SIG-M5 treated with dmso at 0.1 percent for 504 hours (cell line): ENCODE results near the gene OTUD5.

Experiments used
- DNase-seq: peaks from one replicate; lab custom pipeline; 2025; ENCODE audit not compliant: unreplicated experiment; lab: John Stamatoyannopoulos, UW

Gene OTUD5

DNA sequence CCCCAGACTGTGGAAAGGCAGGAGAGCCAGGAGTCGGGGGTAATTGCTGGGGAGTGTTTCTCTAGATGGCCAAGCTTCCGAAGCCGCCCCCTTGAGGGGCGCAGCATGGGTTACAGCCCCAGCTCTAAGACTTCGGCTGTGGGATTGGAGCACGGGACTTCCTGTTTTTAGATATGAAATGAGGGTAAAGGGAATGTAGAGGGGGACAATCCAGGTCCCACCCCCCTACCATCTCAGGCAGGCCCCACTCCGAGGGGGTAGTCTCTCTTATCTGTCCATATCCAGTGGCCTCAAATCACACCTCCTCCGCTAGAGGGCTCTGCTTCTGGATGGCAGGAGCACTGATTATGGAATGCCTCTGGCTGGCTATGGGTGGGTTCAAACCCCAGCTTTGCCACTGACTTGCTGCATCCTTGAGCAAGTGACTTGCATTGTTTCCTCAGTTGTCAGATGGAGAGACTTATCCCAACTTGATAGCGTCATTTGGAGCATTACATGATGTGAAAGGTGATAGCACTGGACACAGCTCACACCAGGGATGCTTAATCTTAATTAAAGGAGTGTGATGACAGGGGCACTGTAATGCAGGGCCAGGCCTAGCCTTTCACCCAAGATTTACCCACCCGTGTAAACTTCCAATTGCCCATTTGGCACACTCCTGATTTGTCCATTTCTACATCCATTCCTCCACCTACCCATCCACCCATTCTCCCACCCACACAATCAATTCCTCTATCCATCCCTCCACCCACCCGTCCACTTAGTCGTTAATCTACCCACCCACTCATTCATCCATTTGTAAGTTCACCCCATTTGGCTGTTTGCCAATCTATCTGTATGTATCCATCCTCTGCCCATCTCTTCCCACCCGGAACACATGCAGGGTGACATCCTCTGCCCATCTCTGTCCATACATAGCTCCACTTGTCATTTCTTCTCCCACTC is 15.1 kb upstream of the OTUD5 start:
- DNase-seq, result peak; percentile 39

DNA sequence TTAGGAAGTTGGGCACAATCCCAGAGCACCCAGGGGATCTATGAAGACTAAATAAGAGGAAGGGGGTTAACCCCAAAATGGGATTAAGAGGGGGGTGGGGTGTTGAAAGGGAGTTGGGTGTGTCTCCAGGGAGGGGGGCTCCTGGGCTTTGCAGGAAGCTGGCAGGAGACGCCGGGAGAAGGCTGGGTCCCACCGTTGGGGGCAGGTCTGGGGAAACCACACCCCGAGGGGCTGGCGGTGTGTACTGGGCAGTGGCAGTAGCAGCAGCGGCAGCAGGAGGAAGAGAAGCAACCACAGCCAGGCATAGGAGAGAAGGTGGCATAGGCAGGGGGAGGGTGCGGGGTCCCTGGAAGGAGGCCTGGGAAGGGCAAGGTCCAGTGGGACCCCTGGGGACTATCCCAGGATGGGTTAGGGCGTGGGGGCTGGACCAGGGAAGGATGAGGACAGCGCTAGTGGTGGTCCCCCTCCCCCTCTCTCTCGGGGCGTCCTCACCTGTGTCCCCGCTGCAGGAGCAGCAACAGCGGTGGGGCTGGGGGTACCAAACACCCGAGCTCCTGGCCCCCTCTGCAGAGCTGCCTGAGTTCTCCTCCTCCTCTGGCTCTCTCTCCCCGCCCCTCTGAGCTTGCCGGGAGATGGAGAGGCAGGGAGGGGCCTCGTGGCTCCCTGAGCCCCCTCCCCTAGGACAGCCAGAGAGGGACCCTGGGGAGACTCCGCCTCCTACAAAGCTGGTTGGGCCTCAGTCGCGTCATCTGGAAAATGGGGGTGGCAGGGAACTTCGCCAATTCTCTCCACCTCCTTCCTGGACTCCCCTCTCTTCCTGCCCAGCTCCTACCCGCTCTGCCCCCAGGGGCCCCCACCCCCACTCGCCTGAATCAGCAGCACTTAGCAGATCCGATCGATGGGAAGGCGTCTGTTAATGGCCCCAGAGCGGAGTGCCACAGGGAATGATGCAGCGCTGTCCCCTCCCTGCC is 14.1 kb upstream of the OTUD5 start, which contains the start of gene KCND1:
TSS of gene KCND1 (minus strand) at position 596 of the 971 bp plus-strand sequence. CDS start 1,573 bp downstream, outside the sequence.
- no peak for DNase-seq

DNA sequence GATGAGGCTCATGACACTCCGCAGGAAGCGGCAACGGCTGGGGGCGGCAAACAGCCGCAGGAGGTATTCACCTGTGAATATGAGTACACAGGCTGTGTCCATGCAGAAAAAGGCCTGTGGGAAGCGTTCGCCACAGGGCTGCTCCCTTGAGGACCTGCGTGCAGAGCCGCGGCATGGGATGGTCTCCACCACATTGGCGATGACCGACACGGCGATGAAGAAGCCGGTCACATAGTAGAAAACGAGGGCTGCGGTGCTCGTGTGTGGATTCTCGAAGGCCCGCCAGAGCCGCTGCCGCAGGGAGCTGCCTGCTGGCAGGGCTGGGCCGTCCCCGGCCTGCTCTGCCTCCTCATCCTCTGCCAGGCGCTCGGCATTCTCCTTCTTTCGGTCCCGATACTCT is 12.1 kb upstream of the OTUD5 start:
- DNase-seq, result no peak

DNA sequence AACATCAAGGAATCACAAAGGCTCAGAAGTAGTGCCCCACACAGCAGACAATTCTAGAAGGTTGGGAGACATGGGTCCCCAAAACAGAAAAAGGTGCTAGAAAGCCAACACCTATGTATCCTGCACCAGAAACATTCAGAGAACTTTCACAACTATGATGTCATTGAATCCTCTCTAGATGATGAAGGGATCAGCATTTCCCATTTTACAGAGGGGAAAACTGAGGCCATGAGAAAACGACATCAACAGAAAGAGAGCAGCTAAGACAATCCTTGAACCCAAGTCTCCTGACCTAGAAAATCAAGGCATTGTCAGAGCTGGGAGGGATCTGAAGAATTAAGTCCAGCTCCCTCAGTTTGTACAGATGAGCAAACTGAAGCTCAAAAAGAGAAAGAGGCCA is 11.0 kb upstream of the OTUD5 start:
- DNase-seq, result no peak

DNA sequence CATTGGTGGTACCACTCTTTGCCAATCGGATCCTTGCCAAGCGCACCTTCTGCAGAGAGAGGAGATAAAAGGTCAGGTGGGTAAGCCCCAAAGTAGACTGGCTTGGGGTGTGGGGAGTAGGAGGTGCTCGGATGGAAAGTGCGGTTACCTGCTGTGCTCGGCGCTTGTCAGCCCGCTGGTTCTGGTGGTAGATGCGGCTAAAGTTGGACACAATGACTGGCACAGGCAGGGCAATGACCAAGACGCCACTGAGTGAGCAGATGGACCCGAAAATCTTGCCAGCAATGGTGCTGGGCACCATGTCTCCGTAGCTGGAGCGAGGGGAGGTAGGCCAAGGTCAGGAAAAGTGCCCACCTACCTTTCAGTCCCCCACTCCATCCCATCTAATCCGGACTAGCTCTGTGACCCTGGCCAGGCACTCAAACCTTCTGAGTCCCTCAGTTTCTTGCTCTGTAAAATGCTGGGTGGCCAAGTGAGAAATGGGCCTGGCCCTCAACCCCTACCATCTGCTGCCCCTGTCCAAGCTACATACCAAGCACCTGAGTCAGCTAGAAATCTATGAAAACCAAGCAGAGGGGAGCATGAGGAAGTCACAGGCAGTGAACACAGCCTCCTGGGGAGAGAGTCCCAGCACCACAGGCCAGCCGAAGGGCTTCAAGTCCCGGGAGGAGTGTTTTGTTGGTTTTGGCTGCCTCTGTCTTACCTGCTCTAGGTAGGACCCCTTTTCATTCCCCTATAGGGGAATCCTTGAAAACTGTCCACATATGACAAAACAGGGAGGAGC is 9.6 kb upstream of the OTUD5 start:
- DNase-seq, result no peak

DNA sequence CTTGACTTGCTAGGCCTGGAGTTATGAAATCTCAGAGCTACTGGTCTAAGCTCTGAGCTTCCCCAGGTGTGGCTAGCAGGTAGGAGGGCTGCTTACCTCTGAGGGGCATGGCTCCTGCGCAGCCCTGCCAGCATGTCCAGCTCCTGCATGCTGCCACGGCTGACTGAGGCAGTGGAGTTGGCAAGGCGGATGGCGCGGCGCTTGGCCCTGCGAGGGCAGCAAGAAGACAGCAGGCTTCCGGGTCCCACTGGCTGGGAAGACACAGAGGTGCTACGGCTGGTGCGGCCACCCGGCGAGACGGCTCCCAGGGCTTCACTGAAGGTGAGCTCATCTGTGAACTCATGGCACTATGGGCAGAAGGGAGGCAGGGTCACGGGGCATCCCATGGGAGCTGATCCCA is 8.6 kb upstream of the OTUD5 start:
- DNase-seq, result no peak

DNA sequence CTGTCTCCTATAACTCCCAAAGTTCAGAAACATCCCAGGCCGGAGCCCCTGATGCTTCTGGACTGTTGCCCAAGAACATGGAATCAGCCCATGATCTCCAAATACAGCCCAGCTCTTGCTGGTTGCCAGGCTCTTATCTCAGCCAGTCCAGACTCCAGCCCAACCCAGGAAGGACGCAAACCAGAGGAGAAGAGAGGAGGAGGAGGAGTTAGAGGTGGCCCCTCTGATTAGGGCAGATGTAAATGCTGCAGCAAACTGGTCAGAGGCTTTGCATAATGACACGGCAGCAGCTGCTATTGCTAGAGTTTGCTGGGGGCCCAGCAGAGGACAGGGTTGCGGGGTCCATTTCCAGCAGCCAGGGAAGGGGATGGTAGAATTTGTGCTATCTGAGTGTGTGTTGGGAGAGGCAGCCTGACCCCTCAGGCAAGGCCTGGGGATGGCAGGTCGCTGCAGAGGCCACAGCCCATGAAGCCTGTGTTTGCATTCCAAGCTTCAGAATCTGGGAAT is 4.2 kb upstream of the OTUD5 start:
- no peak for DNase-seq

DNA sequence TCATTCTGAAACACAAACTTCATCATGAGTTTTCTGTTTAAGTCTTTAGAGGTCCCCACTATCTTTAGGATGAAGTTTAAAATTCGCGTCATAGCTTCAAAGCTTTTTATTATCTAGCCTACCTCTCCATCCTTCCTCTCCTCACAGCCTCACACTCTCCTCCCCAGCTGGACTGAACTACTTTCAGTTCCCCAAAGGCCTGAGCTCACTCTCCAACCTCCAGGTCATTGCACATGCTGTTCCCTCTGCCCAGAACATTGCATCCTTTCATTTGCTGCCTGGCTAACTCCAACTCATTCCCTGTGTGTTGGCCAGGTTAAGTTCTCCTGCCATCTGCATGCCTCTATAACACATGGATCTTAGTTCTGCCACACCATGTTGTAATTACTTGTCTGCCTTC is 2.9 kb upstream of the OTUD5 start:
- DNase-seq, result peak; percentile 14

DNA sequence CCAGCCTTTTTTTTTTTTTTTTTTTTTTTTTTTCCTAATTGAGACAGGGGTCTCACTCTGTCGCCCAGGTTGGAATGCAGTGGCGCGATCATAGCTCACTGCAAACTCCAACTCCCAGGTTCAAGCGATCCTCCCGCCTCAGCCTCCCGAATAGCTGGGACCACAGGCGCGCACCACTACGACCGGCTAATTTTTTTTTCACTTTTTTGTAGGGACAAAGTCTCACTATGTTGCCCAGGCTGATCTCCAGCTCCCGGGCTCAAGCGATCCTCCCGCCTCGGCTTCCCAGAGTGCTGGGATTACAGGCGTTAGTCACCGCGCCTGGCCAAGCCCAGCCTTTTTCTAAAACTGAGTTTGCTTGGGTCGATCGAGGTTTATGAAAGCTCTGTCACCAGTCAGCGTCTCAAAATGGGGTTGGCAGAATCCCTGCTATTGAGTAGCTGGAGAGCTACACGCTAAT is 1.3 kb upstream of the OTUD5 start:
- DNase-seq, result no peak

DNA sequence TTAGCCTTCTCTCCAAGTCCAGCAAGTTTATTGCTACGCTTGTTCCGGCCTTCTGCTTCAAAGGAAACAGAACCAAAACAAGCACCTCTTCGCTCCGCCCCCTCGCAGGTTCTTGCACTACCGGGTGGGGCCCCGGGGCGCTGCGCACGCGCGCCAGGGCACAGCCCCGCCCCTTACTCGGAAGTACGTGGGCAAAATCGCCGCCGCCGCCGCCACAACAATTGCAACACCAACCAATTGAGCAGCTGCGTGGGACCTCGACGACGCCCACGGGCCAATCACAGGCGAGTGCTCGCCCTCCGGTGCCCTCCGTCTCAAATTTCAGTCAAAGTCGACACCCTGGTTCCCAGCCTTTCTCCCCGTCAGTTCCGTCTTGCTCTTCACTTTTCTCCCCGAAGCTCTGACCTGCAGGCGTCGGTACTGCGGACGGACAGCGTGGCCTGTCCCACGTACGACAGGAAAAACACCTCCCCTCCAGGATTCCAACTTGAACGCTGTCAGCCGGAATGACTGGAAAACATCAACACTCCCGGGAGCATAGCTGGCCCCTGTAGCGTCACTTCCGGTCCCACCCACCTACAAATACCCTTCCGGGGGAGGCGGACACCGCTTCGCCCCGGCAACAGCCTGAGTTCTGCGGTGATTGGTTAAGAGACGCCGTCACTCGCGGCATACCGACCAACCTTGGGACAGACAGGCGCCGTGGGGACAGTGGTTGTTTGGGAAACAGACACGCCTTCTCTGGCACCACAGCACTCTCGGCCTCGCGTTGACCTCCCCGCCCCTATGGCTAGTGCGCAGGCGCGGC is 624 bp upstream of the OTUD5 start:
- peak; percentile 97 for DNase-seq

DNA sequence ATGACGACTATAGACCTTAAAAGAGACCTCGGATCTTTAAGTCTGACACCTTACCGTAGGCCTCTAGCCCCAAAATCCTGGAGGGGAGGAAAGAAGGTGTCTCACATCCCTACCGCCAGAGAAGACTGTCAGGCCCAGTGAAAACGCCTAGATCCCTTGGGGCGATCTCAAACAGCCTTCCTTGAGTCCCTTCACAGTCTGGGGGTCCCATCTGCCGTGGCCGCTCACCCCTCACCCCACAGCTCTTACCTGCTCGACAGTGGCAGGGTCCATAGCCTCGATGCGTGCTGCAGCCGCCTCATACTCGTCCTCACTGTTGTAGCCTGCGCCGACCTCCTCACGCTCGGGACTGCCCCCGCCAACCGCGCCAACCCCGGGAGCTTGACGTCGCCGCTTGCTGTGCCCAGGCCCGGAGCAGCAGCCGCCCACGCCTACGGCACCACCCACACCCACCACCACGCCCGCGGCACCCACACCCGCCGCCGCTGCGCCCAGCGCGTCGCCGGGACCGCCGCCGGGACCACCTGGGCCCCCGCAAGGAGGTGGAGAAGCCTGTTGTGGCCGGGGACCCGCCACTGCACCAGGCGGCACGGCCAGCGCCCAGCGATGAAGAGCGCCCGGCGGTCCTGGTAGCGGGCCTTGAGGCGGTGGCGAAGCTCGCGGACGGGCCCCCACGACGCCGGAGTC is 536 bp downstream of the OTUD5 start:
- no peak for DNase-seq

DNA sequence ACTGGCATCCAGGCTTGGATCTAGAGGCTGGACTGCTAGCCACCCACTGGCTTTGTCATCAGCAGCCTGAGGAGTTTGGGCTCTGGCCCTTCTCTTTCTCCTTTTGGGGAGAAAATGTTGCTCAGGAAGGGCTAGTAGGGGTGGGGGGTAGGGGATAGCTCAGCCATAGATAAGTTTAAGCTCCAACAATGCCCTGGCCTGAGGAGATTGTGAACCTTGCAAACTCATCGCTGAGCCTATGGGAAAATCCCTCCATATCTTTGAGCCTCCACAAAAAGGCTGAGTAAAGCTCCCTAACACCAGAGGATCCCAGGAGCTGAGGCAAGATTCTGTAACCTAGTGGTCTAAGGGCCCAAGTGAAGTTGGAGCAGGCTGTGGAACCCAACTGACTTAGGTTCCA is 8.8 kb downstream of the OTUD5 start:
- DNase-seq, result no peak

DNA sequence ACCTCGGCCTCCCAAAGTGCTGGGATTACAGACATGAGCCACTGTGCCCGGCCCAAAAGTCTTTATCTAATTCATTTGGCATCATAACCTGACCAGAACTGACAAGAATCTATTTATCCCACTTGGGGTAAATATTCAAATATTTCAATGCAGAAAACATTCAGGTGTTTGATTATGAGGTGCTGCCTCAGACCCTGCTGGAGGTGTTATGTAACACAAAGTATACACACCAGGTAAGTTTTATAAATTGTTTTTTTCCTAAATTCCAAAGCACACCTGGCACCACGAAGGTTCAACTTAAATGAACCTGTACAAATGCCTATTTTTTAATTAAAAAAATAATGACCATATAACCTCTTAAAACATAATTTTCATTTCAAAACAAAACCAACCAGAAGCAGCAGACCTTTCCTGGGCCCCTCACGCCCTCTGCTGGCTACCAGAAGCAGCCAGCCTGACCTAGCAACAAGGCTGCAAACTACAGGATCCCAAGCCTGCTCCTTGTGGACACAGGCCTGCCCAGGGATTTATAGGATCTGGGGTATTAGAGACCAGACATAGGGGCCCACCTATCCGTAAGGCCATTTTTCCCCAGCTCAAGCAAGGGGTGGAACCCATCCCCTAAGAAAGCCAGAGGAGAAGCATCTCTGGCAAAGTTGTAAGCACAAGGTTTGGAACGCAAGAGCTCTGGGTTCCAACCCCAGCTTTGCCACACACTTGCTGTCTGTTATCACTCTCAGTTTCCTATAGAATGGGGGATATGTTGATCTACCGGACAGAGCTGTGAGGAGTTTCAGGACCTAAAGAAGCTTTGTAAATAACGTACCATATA is 11.7 kb downstream of the OTUD5 start:
- peak; percentile 31 for DNase-seq

DNA sequence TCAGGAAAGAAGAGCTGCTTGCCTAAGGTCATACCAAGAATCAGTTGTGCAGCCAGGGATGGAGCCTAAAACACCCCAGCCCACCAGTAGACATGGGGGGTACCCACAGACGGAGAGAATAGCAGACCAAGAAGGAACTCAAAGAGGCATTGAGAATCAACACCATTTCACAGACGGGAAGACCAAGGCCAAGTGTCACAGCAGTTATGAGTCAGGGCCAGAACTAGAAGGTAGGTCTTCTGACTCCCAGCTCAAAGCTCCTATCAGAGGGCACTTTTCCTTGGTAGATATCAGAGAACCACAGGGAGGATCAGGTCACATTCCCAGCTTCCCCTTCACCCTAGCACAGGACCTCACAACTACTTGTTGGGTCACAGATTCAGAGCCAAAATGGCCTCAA is 14.5 kb downstream of the OTUD5 start:
- DNase-seq, result no peak

DNA sequence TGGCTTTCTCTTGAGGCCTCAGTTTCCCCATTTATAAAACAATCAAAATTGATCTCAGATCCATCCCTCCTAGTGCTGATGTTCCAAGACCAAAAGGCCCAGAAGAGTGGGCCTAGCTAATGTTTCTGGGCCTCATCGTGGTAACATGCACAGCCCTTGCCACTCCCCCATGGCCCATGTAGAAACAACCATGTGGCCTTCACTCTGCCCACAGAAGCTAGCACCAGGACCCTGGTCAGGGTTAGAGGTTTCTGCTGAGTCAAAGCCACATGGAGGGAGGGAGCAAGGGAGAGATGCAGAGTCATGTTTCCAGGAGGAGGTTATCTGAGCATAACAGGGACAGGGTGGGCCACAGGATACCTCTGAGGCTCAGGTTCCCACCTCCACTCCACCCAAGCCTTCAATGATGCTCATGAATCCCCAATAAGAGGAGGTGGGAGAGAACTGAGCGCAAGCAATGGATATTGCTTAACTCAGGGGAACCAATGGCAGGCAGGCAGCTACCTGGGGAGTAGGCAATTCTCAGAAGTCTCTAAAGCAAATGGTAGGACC is 16.9 kb downstream of the OTUD5 start:
- DNase-seq, result no peak

DNA sequence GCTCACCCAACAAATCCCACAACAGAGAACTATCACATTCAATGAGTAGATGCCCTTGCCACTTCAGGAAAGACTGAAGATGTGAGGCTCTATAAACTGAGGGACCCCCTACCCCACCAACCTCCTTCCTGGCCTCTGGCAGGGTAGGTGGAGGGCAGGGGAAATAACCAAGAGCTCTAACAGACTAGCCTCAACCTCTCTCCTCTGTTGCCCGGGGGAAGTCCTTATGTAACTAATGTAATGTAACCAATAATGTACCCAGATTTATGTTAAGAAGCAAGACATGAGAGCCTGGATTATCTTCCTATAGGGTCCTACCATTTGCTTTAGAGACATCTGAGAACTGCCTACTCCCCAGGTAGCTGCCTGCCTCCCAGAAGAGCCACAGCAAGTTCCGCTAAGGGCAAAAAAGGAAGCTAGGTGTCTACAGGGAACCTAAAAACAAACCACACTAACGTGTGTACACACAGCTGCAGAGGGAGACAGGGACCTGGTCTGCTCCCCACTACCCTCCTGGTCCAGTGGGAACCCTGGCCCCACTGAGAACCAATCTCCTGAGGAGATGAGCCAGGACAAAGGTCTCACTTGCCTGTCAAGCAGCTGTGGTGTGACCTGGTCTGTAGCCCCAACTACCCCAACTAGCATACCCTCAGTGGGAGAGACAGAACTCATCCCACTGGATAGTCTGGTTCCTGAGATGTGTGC is 17.7 kb downstream of the OTUD5 start:
- DNase-seq, result no peak

DNA sequence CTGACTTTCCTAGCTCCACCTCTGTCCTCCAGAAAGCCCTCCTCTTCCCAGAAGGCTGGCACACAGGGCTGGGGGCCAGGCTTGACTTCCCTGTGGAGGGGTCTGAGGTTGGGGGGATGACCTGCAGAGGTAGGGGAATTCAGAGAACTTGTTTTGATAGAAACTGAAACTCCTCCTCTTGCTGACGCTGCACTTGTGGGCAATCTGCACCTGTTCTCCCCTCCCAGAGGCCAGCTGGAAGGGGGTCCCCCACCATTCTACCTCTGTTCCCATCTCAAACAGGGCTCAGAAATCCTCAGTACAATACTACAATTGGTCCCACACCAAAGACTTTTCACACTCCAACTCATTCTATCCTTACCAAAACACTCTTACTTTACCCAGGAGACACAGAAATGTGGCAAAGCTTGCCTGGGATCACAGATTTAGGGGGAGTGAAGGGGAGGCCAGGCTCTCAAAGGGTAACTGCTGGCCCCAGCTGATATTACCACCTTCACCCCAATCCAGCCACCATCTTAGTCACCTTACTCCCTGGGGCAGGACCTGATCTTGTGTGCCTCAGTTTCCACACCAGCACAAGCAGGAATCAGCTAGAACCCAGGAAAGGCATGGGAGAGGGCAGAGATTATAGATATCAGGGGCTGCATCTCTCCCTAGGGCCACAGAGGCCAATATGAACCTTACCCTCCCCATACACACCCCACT is 18.5 kb downstream of the OTUD5 start:
- no peak for DNase-seq
